Mucosa of stomach (tissue), 1 donor: ENCODE measurements around the gene CHST12.
"Not testable (repeated sequence)": the region's sequence is repeated elsewhere in the genome, so short reads cannot be mapped to it uniquely, and the experiment has no call there.

Experiments
- H3K27me3 ChIP-seq: one replicate; pipeline ENCODE4 v1.7.0; 2013; ENCODE audit warnings: mild to moderate bottlenecking, low read length; ENCODE audit not compliant: control insufficient read depth, insufficient read depth
- H3K36me3 ChIP-seq: one replicate; pipeline ENCODE4 v1.7.0; 2013; ENCODE audit warnings: low read length; ENCODE audit not compliant: control insufficient read depth, insufficient read depth
- H3K4me1 ChIP-seq: one replicate; pipeline ENCODE4 v1.7.0; 2013; ENCODE audit warnings: mild to moderate bottlenecking, low read length; ENCODE audit not compliant: control insufficient read depth, insufficient read depth
- H3K4me3 ChIP-seq: one replicate; pipeline ENCODE4 v1.7.0; 2013; ENCODE audit warnings: low read length
- H3K9ac ChIP-seq: one replicate; pipeline ENCODE4 v1.7.0; 2013; ENCODE audit warnings: mild to moderate bottlenecking, low read length, moderate library complexity
- H3K9me3 ChIP-seq: one replicate; pipeline ENCODE4 v1.7.0; 2013; ENCODE audit warnings: mild to moderate bottlenecking, low read length, moderate library complexity; ENCODE audit not compliant: control insufficient read depth
- donor health status: Pancreatic carcinoma.

Gene CHST12

DNA sequence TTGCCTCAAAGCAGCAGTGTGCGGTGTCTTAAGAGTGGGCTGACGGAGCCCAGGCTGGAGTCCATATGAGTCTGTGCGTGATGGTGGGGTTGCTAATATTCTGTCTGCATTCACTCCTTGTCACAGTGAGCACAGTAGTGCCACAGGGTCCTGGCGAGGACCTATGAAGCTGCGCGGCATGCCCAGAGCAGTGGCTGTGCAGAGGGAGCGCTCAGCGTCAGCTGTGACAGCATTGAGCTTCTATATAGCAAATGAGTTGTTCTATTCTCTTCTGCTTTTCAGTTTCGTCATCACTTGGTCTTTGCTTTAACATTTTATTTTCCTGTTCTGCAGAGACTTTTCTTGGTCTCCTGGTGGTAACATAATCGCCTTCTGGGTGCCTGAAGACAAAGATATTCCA is 34.3 kb upstream of the CHST12 start:
- Histone ChIP-seq H3K9me3 (no peaks in the 10 kb centered on the region), H3K4me1 (no peaks in the 10 kb centered on the region), H3K27me3 (no peaks in the 10 kb centered on the region), H3K9ac (no peak overlapping the region), H3K36me3 (peaks cover 39% of the 10 kb centered on the region), H3K4me3 (no peak overlapping the region)

DNA sequence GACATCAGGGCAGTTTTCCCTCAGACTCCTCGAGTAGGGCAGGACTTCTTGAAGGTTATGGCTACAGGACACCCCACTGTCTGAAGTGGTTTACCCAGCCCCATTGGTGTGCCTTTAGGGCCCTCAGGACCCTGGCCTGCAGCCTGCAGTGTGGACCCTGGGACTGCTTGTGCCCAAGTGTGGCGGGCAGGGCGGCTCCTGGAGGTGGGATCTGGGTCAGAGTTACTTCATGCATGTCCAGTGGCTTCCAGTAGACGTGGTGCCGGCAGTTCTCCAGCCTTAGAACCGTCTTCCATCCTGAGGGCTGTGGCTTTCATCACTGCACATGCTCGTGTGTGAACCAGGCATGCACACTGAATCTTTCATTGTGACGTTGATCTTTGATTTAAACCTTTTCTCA is 32.1 kb upstream of the CHST12 start:
- Histone ChIP-seq H3K9ac (no peak overlapping the region), H3K4me3 (no peak overlapping the region), H3K9me3 (no peaks in the 10 kb centered on the region), H3K27me3 (no peaks in the 10 kb centered on the region), H3K36me3 (peaks cover 47% of the 10 kb centered on the region), H3K4me1 (no peaks in the 10 kb centered on the region)

DNA sequence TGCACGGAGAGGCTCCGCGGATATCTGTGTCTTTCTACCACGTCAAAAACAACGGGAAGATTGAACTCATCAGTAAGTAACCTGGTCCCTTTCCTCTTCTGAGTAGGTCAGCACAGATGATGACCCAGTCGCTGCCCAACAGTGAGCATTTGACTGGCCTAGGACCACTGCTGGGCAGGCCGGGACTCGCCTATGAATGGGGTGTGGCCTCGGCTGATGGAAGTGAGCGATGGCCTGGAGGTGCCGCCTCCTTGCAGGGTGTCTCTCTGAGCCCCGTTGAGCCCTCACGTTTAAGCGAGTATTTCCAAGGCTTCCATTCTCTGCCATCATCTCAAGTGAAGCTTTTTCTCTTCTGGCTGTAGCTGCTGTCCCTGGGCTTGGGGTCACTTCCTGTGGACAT is 30.7 kb upstream of the CHST12 start:
- Histone ChIP-seq H3K4me1 (no peaks in the 10 kb centered on the region), H3K9me3 (no peaks in the 10 kb centered on the region), H3K36me3 (peaks cover 49% of the 10 kb centered on the region), H3K4me3 (no peak overlapping the region), H3K27me3 (no peaks in the 10 kb centered on the region), H3K9ac (no peak overlapping the region)

DNA sequence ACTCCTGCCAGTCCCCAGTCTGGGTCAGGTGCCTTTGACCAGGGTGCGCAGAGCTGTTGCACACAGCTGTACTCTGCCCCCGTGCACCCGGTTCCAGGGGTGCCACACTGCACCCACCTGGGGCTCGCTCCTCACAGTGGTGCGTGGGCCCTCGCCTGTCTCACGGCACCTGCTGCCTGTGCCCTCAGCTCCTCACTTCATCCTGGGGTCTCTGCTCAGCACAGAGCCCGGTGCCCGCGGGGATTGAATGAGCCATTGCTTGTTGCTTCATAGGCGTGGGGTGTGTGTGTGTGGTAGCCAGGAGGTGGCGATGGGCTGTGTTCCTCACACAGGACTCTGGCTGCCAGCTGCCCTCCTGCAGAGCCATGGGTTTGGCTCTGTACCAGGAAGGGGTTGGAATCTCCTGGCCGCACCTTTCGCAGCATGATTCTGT is 30.3 kb upstream of the CHST12 start:
- Histone ChIP-seq H3K9ac (no peak overlapping the region), H3K9me3 (no peaks in the 10 kb centered on the region), H3K36me3 (peaks cover 49% of the 10 kb centered on the region), H3K4me1 (no peaks in the 10 kb centered on the region), H3K4me3 (no peak overlapping the region), H3K27me3 (no peaks in the 10 kb centered on the region)

DNA sequence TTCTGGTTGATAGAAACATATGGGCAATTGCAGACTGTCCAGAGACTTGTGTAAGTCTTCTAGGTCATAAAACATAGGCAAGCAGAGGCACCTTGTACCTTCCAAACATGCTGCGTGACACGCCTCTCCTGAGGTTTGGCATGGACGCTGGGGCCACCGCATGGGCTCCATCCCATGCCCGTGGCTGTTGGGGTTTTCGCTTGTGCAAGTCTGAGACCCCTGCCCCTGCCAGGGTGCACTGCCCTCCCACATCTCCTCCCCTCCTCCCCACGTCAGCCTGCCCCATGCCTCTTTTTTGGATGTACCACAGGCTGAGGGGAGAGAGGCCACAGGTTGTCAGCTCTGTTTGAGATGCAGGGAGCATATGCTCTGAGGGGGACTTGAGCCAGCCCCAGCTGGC is 29.8 kb upstream of the CHST12 start:
- no peak overlapping the region for H3K4me3 ChIP-seq
- H3K36me3 ChIP-seq: peaks cover 49% of the 10 kb centered on the region
- no peaks in the 10 kb centered on the region for H3K4me1 ChIP-seq
- H3K27me3 ChIP-seq: no peaks in the 10 kb centered on the region
- no peak overlapping the region for H3K9ac ChIP-seq
- no peaks in the 10 kb centered on the region for H3K9me3 ChIP-seq

- no peaks in the 10 kb centered on the region for H3K27me3 ChIP-seq
- H3K36me3 ChIP-seq: peaks cover 49% of the 10 kb centered on the region
- no peaks in the 10 kb centered on the region for H3K4me1 ChIP-seq
- H3K9ac ChIP-seq: no peak overlapping the region
- no peaks in the 10 kb centered on the region for H3K9me3 ChIP-seq
- no peak overlapping the region for H3K4me3 ChIP-seq
These were observed 29.0 kb upstream of the CHST12 start for GRCh38 chr7:2374401-2374800.

- Histone ChIP-seq H3K4me3 (no peak overlapping the region), H3K27me3 (no peaks in the 10 kb centered on the region), H3K9ac (no peak overlapping the region), H3K4me1 (no peaks in the 10 kb centered on the region), H3K36me3 (peaks cover 49% of the 10 kb centered on the region), H3K9me3 (no peaks in the 10 kb centered on the region)
These were observed 28.3 kb upstream of the CHST12 start for GRCh38 chr7:2374830-2375728.

GRCh38 chr7:2376351-2377154 is 26.9 kb upstream of the CHST12 start:
- H3K9me3 ChIP-seq: no peaks in the 10 kb centered on the region

GRCh38 chr7:2377492-2377891 is 25.9 kb upstream of the CHST12 start:
- H3K4me1 ChIP-seq, H3K27me3 ChIP-seq, H3K9me3 ChIP-seq, H3K9ac ChIP-seq, H3K4me3 ChIP-seq: not testable (repeated sequence)
- H3K36me3 ChIP-seq: peaks cover 39% of the 10 kb centered on the region

More at GRCh38 chr7:2376351-2377154, 26.9 kb upstream of the CHST12 start:
- H3K4me3 ChIP-seq: no peak overlapping the region
- H3K9ac ChIP-seq: no peak overlapping the region
- H3K27me3 ChIP-seq: no peaks in the 10 kb centered on the region
- no peaks in the 10 kb centered on the region for H3K4me1 ChIP-seq
- peaks cover 45% of the 10 kb centered on the region for H3K36me3 ChIP-seq

DNA sequence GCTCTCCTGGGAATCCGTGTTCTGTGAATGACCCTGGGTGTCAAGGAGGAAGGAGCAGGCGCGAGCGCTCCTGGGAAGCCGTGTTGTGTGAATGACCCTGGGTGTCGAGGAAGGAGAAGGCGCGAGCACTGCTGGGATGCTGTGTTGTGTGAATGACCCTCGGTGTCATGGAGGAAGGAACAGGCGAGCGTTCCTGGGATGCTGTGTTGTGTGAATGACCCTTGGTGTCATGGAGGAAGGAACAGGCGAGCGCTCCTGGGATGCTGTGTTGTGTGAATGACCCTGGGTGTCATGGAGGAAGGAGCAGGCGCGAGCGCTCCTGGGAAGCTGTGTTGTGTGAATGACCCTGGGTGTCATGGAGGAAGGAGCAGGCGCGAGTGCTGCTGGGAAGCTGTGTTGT is 25.3 kb upstream of the CHST12 start:
- H3K4me1 ChIP-seq, H3K4me3 ChIP-seq, H3K9ac ChIP-seq, H3K27me3 ChIP-seq, H3K9me3 ChIP-seq: not testable (repeated sequence)
- H3K36me3 ChIP-seq: peaks cover 32% of the 10 kb centered on the region

- no peaks in the 10 kb centered on the region for H3K27me3 ChIP-seq
- no peaks in the 10 kb centered on the region for H3K4me1 ChIP-seq
- H3K9me3 ChIP-seq: no peaks in the 10 kb centered on the region
- no peak overlapping the region for H3K9ac ChIP-seq
- H3K4me3 ChIP-seq: no peak overlapping the region
- peaks cover 29% of the 10 kb centered on the region for H3K36me3 ChIP-seq
These were observed 24.2 kb upstream of the CHST12 start for GRCh38 chr7:2379161-2379560.

DNA sequence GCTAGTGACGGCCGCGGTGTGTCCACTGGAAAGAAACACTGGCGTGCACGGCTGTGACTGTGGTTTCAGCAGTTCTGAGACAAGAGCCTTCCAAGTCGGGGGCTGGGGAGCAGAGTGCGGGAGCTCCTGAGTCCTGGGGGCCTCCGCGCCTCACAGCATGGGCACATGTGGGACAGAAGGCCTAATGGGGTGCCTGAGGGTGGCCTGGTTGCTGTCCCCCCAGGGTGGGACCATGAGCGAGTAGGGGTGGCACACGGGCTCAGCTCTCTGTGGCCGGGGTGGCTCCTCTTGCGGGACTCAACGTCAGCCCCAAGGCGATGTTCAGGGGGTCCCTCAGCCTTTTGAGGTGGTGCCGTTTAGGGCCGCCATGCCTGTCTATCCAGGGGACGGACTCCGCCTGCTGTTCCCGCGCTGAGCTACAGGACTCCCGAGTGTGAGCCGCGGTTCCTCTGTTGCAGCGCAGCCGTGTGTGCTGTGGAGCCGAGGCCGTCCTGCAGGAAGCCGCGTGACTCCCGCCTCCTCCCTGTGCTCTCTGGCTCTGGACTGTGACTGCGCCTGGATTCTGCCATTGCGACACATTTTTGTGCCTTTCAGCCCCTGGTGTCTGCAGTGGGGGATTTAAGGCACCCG is 23.5 kb upstream of the CHST12 start:
- no peak overlapping the region for H3K9ac ChIP-seq

More for the DNA sequence above, 23.5 kb upstream of the CHST12 start:
- Histone ChIP-seq H3K36me3 (peaks cover 23% of the 10 kb centered on the region), H3K27me3 (no peaks in the 10 kb centered on the region), H3K4me1 (no peaks in the 10 kb centered on the region), H3K9me3 (no peaks in the 10 kb centered on the region), H3K4me3 (no peak overlapping the region)
